Ishikawa (cell line): ENCODE results near the gene CHCHD3.

ENCODE experiments used
- CEBPB ChIP-seq: IDR thresholded peaks from 2 replicates; pipeline ENCODE4 v1.6.1; 2012
- RAD21 ChIP-seq: IDR thresholded peaks from 2 replicates; pipeline ENCODE4 v1.6.1; 2012; ENCODE audit warnings: low read depth
- TCF12 ChIP-seq: IDR thresholded peaks from 2 replicates; pipeline ENCODE4 v1.6.1; 2012; ENCODE audit warnings: low read depth
- TEAD4 ChIP-seq: IDR thresholded peaks from 2 replicates; pipeline ENCODE4 v1.6.1; 2012
- TF ChIP-seq, protein P1 (sequence below): IDR thresholded peaks from 2 replicates; pipeline ENCODE4 v1.6.1; 2012

DNA sequence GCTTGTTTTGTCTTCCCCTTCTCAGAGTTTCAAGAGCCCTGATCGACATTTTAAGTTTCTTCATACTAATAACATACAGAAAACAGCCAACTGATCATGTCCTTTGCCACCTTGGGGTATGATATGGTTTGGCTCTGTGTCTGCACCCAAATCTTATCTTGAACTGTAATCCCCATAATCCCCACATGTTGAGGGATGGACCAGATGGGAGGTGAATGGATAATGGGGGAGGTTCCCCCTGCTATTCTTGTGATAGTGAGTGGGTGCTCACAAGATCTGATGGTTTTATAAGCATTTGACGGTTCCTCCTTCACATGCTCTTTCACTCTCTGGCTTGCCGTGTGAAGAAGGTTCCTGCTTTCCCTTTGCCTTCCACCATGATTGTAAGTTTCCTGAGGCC lies 190.3 kb downstream of the CHCHD3 start:
- TF ChIP-seq CEBPB (no peak), TCF12 (no peak), RAD21 (no peak), TEAD4 (no peak)
- TF ChIP-seq, protein P1, sequence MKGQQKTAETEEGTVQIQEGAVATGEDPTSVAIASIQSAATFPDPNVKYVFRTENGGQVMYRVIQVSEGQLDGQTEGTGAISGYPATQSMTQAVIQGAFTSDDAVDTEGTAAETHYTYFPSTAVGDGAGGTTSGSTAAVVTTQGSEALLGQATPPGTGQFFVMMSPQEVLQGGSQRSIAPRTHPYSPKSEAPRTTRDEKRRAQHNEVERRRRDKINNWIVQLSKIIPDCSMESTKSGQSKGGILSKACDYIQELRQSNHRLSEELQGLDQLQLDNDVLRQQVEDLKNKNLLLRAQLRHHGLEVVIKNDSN = no peak
